GM20431 (cell line): ENCODE data around the gene ST6GALNAC2.
"Not testable (repeated sequence)": the region's sequence is repeated elsewhere in the genome, so short reads cannot be mapped to it uniquely, and the experiment has no call there.

Source experiments
- in situ Hi-C: fragments of 300-500 bp; cut with MseI, MboI; formaldehyde crosslinking; loops from one replicate; pipeline ENCODE4 v1.15.0; 2020; ENCODE audit warnings: low sequenced_read_pairs; ENCODE audit not compliant: unreplicated experiment

Gene ST6GALNAC2

DNA sequence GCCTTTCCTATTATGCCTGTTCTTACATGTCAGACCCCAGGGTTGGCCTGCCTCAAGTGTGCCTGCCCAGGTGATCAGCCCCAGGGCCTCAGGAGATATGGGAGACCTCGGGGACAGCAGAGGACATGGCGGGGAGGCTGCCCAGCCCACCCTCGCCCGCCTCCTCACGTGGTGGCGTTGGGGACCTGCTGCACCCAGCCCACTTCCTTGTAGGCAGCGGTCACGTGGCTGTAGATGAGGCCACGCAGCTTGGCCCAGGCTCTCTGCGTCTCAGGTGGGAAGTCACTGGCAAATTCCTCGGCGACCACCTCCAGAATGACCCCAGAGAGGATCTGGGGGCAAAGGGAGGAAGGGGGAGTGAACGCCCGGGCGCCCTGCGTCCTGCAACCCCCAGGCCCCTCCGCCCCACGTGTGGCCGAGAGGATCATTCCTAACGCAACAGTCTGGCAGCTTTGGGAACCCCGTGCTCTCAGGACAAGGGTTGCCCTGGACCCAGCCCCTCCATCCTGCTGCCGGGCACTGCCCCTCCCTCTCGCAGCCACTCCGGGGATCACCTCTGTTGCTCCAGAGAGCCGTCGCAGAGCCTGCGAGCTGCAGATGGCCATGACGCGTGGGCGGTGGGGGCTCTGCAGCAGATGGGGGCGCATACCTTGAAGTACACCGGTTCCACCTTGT lies 54.7 kb downstream of the ST6GALNAC2 start:
- in situ Hi-C loops, result no loop called here

DNA sequence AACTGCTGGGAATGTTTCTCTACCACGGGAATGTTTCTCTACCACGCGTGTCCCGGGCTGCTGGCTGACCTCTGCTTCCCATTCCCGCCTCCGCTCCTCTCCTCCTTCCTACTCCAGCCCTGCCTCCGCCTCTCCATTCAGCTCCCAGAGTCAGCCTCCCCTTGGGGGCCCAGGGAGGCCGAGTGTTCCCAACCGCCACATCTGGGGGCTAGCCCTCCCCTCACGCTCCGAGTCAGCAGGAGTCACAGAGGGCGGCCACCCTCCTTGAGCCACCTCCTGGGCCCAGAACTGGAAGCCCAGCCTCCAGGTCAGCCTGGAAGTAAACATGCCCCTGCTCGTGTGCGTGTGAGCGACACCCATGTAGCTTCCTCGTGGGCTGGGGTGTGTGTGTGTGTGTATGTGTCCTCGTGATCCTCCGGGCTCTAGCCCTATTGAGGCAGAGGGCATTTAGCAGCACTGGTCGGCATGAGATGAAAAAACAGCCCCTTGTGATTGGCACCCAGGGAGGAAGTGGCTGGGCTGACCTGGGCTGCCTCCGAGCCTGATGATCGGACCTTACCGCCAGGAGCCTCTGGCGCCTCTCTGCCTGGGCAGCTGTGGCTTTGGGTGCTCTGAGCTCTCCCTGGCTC lies 55.5 kb downstream of the ST6GALNAC2 start:
- in situ Hi-C loops, result no loop called here

DNA sequence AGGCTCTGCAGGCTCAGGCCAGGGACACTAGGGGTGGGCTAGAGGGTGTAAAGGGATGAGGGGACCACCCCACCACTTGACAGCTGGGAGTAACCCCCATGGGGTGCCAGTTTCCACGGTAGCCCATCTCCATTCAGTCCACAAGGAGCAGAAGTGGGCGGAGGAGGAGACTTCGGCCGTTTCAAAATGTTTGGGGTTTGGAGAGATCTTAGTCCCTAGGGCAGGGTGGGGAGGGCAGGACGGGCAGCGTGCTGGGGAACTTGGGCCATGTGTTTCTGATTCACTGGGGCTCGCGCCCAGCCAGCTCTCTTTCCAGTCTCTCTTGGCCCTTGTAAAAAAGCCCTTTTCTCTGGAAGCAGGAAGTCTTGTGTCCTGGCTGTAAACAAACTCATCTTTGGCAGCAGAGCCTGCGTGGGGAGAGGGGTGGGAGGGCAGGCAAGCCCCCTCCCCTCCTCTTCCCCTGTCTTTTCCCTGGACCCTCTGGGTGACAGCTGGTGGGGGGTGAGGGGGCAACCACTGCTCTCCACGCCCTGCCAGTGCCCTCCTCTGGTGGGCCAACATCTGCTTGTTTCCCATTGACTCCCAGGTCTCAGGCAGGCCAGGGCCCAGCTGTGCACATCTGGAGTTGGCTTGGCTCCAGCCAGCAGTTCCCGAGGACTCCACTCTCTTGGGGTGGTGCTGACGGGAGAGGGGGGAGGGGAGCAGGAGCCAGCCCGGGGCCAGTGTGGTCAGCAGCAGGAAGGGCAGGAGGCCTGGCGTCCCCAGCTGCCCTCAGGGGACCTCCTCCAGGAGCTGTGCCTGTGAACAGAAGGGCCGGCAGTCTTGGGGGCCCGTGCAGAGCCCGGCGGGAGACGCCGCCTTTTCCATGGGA lies 56.2 kb downstream of the ST6GALNAC2 start:
- in situ Hi-C loops, result no loop called here

DNA sequence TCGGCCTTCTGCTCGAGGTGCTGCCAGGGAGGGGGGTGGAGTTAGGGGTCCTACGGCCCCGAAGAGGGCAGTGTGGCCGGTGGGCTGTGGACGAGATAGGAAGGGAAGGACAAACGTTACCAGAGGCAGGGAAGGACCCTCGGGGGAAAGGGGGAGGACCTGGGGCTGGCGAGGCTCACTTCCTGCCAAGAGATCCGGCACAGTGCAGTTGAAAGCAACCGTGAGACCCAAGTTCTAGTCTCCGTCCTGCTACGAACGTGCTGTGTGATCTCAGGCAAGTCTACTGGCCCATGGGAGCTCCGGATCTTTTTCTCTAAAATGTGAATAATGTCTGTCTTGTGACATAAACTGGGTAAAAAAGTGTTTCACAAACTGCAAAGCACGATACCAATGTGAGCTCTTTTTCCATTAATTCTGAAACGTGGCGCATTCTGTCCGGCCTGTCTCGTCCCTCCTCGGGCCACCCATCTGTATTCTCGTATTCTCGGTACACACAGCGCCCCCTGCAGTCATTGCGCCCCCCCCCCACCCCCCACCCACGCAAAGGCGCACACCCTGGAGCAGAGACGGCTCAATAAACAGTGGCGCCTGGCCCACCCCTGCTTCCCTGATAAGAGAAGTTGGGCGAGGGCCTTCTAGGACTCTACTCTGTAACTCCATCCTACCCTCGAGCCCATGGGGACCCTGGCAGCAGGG lies 57.0 kb downstream of the ST6GALNAC2 start:
- in situ Hi-C loops, result no loop called here

DNA sequence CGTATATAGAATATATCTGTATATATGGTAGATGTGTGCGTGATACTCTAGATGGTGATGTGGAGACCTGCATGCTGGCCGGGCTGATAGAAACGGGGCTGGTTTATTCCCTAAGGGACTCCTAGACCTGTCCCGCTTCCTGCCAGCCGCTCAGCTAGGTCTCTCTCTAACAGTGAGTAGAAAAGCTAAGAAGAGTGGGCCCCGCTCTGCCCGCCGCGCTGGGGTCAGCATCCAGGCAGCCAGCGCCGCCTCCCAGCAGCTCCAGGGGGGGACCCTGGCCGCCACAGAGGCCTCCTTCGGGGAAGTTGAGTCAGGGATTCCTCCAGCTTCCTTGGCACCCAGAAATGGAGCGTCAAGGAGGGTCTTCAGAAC lies 57.5 kb downstream of the ST6GALNAC2 start:
- in situ Hi-C loops, result no loop called here

DNA sequence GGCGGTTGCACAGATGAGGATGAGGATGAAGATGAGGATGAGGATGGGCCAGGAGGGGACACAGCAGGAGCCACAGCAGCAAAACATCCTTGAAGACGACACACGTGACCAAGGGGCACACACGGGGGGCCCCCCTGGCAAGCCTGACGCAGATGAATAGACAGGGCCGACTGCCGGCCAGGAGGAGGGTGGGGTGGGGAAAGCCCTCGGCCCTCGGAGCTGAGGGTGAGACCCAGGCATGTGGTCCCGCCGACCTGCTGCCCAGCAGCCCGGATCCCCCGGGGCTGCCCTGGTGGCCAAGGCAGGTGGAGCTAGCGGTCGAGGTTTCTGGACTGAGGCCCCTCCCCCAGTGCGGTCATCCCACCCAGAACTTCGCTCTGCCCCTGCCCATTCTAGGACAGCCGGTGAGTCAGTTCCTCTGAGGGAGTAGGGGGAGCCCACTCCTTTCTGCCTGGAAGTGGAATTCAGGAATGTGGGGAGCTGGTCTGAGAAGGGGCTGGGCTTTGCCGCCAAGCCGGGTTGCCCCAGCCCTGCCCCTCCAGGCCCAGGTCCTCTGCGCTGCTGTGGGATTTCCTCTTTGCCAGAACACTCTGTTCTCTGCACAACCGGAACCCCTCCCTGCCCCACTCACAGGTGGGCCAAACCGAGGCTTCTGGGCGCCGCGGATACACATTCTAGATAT lies 58.1 kb downstream of the ST6GALNAC2 start:
- in situ Hi-C loops, result no loop called here

DNA sequence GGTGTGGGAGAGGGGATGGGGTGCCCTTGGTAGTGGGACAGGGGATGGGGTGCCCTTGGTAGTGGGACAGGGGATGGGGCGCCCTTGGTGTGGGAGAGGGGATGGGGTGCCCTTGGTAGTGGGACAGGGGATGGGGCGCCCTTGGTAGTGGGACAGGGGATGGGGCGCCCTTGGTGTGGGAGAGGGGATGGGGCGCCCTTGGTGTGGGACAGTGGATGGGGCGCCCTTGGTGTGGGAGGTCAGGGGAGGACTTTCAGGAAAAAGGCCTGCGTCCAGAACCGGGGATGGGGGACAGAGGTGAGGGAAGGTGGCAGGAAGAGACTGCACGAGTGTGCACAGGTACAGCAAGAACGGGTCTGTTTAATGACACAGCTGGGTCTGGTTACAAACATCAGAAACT lies 58.6 kb downstream of the ST6GALNAC2 start:
- in situ Hi-C loops, result not testable (repeated sequence)

DNA sequence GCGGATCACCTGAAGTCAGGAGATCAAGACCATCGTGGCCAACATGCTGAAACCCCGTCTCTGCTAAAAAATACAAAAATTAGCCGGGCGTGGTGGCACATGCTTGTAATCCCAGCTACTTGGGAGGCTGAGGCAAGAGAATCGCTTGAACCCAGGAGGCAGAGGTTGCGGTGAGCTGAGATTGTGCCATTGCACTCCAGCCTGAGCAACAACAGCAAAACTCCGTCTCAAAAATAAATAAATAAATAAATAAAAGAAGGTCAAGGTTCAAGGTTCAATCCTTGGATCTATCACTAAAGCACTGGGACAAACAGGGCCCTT lies 60.2 kb downstream of the ST6GALNAC2 start:
- in situ Hi-C loops, result not testable (repeated sequence)

DNA sequence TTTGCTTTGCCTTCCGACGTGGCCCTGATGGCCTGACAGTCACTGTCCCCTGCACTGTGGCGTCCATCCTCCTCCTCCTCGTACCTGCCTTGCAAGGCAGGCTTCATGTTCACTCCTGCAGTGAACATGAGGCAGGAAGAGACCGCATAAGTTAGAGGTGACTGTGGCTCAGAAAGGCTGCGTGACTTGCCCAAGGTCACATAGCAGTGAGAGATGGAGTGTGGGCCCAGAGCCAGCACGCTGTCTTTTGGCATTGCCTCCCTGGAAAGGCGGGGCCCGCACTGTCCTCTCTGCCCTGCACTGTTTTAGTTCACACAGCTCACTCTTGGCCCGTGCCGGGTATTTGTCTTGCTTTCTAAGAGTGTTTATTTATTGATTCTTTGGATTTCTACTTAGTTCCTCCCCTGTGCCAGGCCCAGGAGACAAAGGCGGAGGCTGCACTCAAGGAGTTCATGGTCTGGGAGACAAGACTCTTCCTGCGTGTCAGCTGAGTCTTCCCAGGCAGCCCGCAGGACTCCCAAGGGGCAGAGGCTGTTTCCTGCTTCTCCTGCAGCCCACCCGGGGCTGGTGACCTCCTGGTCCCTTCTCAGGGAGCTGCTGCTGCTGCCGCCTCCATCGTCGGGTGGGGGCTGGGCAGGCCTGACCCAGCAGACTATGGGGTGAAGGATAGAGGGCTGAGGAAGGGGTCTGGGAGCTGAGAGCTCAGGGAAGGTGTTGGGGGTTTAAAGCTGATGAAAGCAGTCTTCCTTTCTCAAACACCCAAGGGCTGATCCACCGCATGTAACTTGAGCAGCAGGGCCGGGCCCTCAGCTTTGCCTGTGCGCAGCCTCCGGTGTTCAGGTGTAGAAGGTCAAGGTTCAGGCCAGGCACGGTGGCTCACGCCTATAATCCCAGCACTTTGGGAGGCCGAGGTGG lies 60.8 kb downstream of the ST6GALNAC2 start:
- in situ Hi-C loops, result no loop called here

DNA sequence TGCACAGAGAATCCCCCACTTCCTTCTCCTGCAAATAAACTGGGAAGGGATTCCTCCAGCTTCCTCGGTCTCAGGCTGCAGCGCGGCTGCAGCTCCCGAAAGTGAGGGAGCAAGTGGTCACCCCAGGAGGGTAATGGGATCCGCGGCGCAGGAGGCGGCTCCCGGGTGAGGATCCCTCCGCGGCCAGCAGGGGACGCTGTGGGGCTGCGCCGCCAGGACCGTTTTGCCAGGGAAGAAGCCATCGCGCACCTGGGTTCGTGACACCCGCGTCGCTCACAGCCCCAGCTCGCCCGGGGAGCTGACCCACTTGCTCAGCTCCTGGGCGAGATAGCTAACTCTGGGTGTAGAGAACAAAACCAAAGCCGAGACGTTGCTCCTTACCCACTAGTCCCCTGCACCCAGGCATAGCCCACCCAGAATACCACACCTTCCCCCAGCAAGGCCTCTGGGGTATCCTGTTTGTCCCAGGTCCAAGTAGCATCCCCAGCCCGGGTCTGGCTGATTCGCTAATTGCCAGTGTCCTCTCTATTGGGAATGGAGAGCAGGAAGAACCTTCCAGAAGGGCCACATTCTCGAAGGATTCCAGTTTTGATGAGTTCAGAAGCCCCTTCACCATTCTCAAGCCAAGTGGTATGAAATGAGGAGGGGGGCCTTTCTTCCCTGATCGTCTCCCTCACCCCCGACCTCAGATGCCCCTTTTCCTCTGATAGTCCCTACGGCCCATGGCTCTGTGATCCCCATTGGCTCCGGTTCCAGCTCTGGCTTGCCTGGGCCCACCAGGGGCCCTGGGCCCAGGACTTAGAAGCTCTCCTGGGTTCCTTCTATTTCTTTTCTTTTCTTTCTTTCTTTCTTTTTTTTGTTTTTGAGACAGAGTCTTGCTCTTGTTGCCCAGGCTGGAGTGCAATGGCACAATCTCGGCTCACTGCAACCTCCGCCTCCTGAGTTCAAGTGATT lies 62.3 kb downstream of the ST6GALNAC2 start:
- in situ Hi-C loops, result no loop called here

DNA sequence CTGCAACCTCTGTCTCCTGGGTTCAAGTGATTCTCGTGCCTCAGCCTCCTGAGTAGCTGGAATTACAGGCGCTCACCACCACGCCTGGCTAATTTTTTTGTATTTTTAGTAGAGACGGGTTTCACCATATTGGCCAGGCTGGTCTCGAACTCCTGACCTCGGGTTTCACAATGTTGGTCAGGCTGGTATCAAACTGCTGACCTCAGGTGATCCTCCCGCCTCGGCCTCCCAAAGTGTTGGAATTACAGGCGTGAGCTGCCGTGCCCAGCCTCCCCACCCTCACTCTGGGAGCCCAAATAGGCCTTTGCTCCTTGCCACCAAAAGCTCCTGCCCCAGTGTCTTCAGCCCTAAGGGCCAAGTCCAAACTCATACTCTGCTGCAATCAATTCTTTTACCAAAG lies 64.0 kb downstream of the ST6GALNAC2 start:
- in situ Hi-C loops, result not testable (repeated sequence)

DNA sequence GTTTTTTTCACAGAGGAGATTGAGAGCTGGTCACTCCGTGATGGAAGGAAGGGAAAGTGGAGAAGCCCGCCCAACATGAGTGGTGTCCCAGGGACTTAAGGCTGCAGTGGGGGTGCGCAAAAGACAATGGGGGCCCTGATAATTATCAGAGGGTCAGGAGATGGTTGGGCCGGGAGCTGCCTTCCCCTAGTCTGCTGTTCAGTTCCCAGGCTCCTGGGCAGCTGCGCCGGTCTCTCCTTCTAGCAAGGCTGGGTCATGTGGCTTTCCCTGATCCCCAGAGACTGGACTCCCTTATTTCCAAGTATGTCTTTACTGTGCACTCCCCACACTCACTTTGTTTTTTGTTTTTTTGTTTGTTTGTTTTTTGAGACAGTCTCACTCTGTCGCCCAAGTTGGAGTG lies 64.4 kb downstream of the ST6GALNAC2 start:
- in situ Hi-C loops, result no loop called here

DNA sequence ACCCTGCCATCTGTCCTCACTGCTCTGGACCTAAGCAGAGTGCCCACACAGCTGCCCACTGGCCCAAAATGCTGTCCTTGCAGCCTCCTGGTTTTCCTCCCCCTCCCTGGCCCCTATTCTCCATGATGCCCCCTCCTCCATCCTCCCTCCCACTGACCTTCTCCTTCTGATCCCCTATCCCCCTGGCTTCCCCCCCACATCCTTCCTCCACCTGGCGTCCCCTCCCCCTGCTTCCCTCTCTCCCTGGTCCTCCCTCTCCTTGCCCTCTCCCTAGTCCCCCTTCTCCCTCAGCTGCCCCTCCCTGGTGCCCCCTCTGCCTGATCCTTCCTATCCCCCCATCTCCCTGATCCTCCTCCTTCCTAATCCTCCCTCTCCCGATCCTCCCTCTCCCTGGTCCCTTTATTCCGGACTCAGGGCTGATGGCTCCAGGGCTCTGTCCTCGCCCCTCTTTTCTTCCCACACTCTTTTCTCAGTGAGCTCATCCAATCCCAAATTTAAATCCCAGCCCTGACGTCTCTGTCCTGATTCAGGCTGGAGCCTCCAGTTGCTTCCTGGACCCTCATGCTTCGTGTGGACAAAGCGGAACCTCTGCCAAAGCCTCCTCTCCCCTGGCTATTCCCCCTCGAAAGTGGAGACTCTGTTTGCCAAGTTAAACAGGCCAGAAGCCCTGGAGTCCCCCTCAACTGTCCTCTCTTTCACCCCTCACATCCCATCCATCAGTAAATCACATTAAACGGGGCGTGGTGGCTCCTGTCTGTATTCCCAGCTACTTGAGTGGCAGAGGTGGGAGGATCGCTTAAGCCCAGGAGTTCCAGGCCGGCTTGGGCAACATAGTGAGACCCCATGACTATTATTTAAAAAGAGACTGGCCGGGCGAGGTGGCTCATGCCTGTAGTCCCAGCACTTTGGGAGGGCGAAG lies 66.4 kb downstream of the ST6GALNAC2 start:
- in situ Hi-C loops, result no loop called here

DNA sequence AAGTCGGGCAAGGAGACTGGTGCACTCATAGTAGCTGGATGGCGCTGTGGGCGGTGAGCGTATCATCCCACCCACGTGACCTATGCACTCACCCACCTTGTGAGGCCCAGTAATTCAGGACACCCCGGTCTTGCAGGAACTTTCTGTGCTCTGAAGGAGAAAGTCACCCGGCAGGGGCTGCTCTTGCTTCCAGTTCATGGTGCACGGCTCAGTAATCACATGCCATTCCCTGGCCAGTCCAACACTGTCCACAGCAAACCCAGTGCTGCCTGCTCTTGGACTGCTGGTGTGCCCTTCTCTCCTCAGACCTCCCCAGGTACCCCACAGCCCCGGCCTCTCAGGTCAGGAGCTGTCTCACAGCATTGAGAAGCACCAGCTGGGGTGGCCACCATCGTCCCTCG lies 68.0 kb downstream of the ST6GALNAC2 start:
- in situ Hi-C loops, result no loop called here
